Kidney epithelial cell (primary cell): Measurements from ENCODE around the gene CIZ1. TPM values are rescaled to one million over a fixed set of nuclear protein-coding genes. Genes with fewer than 3 reads are reported as not detected.

Experiments used
- DNase-seq: peaks from one replicate; pipeline ENCODE4 v3.0.0-alpha.2; 2010; ENCODE audit warnings: low read depth
- H3K27me3 ChIP-seq: 2 replicates; pipeline ENCODE4 v1.6.0; 2011; ENCODE audit warnings: low read length; ENCODE audit not compliant: control insufficient read depth, insufficient read depth
- H3K36me3 ChIP-seq: 2 replicates; pipeline ENCODE4 v1.5.1; 2011; ENCODE audit warnings: low read length; ENCODE audit not compliant: control insufficient read depth, insufficient read depth
- H3K4me3 ChIP-seq: 2 replicates; pipeline ENCODE4 v1.5.1; 2011; ENCODE audit warnings: low read depth, mild to moderate bottlenecking, control low read depth, low read length
- CTCF ChIP-seq: IDR thresholded peaks from 2 replicates; pipeline ENCODE4 v1.5.1; 2011; ENCODE audit warnings: mild to moderate bottlenecking, moderate library complexity, low read length, control low read depth, inconsistent platforms; ENCODE audit not compliant: insufficient read depth, poor library complexity, severe bottlenecking
- total RNA-seq: library from RNA; depleted of rRNA; stranded (reverse); fragments of >200 nt; gene quantifications from 2 replicates; pipeline ENCODE4 v1.2.3, GENCODE V29; 2015

The CIZ1 gene
- total RNA-seq, 1 donor from 2014 or later = 56.9 TPM

- no peak for TF ChIP-seq CTCF
- Histone ChIP-seq H3K4me3 (no peak overlapping the region), H3K36me3 (no peaks in the 10 kb centered on the region), H3K27me3 (no peaks in the 10 kb centered on the region)
- DNase-seq = no peak
Observed at GRCh38 chr9:128214571-128215490, 23.5 kb upstream of the CIZ1 start.

GRCh38 chr9:128213746-128214497 lies 22.6 kb upstream of the CIZ1 start:
- Histone ChIP-seq H3K27me3 (no peaks in the 10 kb centered on the region), H3K36me3 (no peaks in the 10 kb centered on the region), H3K4me3 (no peak overlapping the region)
- no peak for DNase-seq
- no peak for TF ChIP-seq CTCF

GRCh38 chr9:128211981-128212281 lies 20.6 kb upstream of the CIZ1 start:
- H3K4me3 ChIP-seq = no peak overlapping the region
- DNase-seq = no peak
- no peaks in the 10 kb centered on the region for H3K36me3 ChIP-seq
- TF ChIP-seq CTCF = no peak
- H3K27me3 ChIP-seq = no peaks in the 10 kb centered on the region

DNA sequence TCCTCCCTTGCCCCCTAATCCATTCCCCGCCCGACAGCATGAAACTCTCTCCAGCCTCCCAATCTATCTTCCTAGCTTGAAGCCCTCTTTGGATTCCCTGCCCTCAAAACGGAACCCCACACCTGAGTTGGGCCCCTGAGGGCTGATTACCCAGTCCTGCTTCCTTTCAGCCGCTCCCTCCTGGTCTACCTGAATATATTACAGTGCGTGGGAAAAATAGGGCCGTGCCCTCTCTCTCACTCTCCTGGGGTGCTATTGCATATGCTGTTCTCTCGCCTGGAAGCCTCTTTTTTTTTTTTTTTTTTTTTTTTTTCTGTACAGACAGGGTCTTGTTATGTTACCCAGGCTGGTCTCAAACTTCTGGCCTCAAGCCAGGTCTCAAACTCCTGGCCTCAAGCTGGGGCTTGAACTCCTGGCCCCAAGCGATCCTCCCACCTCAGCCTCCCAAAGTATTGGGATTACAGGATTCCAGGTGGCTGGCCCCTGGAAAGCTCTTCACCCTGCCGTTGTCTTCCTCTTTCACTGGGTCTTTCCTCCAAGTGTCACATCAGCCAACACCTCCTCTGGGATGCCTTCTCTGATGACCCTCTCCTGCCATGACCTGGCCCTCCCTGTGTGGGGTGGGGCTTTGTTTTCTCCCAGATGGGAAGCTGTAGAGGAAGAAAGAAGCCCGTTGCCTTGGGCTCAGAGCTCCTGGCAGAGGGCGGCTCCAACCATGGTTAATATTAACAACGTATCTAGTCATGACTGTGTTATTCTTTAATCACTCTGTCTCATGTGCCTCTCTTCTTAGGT lies 20.0 kb upstream of the CIZ1 start:
- no peak for TF ChIP-seq CTCF
- DNase-seq = peak; percentile 59
- no peak overlapping the region for H3K4me3 ChIP-seq
- no peaks in the 10 kb centered on the region for H3K27me3 ChIP-seq
- H3K36me3 ChIP-seq = no peaks in the 10 kb centered on the region

DNA sequence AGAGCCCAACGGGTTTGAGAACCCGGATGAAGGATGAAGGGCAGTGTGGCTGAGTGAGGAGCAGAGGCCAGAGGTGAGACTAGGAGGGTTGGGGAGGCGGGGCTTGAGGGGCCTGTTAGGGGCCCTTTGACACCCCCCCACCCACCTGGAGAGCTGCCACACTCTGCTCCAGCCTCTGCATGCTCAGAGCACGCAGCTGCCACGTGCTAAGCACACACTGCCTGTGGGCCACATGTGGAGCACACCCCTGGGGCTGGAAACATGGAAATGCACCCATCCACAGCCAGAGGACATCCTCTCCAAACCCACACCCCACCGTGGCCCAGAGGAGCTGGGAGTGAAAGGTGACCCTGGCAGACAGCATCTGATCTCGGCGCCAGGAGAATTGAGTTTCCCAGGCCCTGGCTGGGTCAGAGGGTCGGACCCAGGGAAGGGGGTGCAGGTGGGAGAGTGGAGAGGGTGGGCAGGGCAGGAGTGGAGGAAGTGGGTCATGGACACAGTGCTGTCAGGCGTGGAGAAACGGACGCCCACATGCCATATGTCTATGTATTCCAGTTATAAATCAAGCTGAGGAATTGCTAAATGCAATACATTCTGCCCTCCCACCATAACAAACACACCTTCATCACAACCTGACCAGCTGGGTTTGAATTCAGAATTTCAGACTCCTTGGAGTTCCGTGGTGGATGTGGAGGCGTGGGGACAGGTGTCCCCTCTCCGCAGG lies 17.7 kb upstream of the CIZ1 start:
- no peak overlapping the region for H3K4me3 ChIP-seq
- H3K27me3 ChIP-seq = no peaks in the 10 kb centered on the region
- no peak for TF ChIP-seq CTCF
- DNase-seq = no peak
- H3K36me3 ChIP-seq = no peaks in the 10 kb centered on the region
